Measurements from ENCODE around the gene TSKU.

The TSKU gene

GRCh38 chr11:76770642-76771445, 12.3 kb upstream of the TSKU start:
- no peak for DNase-seq (ENCODE audit: low read depth in 2 of 2)

DNA sequence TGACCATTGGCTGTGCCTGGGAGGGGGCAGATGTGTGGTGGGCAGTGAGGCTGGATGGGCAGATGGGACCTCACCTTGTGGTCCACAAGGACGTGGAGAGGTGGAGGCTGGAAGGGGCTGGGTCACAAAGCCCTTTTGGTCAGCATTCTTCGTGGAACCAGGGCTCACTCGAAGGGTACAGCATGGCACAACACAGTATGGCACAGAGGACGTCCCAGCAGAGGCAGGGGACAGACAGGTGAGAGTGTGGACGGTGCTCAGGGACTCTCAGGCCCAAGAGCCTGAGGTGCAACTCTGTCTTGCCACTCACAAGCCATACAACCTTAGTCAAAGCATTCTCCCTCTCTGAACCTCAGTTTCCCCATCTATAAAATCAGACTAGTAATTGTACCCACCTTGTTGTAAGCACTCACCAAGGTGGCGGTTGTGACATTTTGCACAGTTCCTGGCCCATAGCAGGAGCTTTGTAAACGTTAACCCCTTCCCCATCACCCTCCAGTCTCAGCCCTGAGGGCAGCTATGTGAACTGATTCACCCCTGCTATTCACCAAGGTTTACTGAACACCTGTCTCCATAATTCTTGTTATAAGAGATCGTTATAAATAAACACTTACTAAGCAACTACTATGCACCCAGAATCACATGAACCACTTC, 11.6 kb upstream of the TSKU start:
- no peak for DNase-seq (ENCODE audit: low read depth in 2 of 2)

GRCh38 chr11:76772100-76772782, 10.9 kb upstream of the TSKU start:
- no peak for DNase-seq (ENCODE audit: low read depth in 2 of 2)

- no peak for DNase-seq (ENCODE audit: low read depth in 2 of 2)
These were observed 10.4 kb upstream of the TSKU start for GRCh38 chr11:76772783-76773106.

DNA sequence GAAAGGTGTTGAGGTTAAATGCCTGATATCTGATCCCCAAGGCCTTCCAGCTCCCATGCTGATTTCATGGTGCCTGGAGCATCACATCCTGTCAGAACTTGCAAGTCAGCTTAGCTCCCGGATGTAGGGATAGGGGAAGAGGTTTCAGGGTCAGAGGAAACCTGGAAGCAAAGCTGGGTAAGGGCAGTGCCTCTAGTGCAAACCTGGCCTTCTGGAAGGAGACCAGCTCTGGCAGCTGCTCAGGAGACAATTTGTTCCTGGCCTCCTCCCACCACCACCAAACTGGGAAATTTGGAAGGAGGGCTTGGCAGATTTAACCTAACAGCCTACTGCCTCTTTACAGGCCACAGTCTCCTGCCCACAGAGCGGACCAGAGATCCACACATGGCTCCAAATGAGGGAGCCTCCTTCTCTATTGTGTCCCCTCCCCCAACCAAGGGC, 9.2 kb upstream of the TSKU start:
- no peak for DNase-seq (ENCODE audit: low read depth in 2 of 2)

GRCh38 chr11:76776472-76776871, 6.7 kb upstream of the TSKU start:
- no peak for DNase-seq (ENCODE audit: low read depth in 2 of 2)

DNA sequence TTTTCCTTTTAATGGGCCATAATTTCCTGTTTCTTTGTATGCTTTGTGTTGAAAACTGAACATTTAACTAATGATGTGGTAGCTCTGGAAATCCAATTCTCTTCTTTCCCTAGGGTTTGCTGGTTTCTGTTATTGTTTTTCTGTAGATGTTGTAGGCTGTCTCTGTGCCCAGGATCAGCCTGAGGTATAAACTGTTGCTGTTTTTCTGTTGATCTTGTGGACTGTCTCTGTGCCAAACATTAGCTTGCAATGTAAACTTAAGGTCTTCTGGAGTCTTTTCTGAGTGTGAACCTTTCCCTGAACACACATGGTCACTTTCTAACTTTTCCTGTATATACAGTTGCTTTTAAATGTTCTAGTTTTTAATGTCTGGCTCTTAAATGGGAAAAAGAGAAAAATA, 5.9 kb upstream of the TSKU start:
- no peak for DNase-seq (ENCODE audit: low read depth in 2 of 2)

DNA sequence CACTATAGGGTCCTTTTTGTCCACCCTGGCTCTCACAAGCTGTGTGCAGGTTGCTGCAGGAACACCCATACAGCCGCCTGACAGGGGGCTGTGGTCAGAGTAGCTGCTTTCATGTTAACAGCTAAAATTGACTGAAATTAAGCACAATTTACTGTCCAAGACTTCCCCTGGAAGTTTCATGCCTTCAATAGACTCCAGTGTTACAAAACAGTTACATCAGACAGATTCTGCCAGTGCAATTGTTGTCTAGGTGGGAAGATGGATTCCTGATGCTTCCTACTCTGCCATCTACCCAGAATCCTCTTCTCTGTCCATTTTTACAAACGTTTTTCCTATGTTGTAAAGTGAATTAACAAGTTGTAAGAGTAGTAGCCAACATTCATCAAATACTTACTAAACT, 5.3 kb upstream of the TSKU start:
- DNase-seq (ENCODE audit: low read depth in 2 of 2): no peak

DNA sequence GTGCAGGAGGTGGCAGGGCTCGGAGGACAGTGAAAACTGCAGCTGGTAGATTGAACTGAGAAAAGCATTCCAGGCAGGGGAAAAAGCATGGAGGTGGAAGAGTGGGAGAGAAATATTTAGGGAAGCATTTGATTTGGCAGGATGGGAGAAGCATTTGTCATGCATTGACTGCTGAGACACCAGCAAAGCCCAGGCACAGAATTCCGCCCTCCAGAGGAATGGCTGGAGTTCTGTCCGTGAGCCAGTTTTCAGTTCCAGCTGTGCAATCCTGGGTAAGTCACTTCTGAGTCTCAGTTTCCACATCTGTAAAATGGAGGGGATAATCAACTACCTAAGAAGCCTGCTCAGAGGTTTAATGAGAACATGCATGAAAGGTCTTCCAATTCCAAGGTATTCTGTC, 4.3 kb upstream of the TSKU start:
- no peak for DNase-seq (ENCODE audit: low read depth in 2 of 2)

DNA sequence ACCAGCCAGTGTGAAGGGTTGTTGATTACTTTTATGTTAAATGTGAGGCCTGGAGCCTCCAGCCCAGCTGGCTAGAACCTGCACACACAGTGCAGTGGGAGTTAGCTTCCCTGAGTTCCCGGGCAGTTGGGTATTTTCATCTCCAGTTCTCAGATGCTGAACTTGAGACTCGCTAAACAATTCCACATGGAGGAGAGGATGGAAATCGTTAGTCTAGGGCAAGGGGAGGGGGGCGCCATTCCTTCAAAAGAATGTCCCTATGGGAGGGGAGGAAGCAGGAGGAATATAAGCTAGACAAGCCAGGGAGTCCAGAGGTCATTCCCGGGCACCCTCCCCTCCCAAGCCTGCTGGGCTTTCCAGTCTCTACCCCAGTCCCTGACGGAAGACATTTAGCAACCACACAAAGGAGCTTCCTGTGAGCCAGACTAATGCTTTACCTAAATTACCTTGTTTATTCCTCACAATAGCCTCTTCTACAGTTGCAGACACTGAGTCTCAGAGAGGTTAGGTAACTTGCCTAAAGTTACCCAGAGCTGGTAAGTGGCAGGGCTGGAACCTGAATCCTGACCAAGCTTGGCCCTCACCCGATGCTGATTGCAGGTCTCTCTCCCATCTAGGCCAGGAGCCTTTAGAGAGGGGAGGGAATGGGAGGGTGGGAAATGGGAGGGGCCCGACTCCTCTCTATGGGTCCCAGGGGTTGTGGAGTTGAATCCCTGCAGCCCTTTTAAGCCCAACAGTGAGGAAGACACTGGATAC, 1.9 kb upstream of the TSKU start:
- no peak for DNase-seq (ENCODE audit: low read depth in 2 of 2)

DNA sequence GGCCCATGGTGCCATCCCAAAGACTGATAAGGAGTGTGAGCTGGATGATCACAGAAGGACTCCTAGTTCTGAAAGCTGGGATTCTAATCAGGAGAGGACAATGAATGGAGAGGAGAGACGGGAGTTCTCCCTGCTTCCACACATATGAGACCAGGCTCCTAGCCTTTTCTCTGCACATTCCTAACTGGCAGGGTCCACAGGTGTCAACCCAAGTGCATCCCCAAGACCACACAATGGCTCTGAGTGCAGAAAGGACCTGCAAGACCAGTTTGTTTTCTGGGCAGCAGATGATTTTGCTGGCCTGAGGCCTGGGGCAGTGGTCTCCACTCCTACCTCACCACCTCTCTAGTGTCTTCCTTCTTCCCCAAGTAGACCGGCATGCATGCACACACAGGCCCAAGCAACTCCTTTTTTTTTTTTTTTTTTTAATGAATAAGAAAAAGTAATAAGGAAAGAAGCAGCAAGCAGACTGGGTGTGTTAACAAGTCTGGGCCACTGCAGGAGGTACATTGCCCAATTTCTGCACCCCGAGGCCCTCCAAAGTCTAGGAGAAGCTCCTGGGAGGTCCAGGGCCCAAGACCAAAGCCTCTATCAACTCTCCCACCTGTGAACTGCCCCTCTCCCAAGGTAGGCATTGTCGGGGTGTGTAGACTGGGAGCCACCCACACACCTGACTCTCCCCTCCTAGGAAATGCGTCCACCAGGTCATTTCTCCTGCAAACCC, 1.2 kb upstream of the TSKU start:
- DNase-seq (ENCODE audit: low read depth in 2 of 2): no peak

GRCh38 chr11:76782531-76783293, 444 bp upstream of the TSKU start:
- DNase-seq (ENCODE audit: low read depth in 2 of 2): peak; percentile 57 to 65

DNA sequence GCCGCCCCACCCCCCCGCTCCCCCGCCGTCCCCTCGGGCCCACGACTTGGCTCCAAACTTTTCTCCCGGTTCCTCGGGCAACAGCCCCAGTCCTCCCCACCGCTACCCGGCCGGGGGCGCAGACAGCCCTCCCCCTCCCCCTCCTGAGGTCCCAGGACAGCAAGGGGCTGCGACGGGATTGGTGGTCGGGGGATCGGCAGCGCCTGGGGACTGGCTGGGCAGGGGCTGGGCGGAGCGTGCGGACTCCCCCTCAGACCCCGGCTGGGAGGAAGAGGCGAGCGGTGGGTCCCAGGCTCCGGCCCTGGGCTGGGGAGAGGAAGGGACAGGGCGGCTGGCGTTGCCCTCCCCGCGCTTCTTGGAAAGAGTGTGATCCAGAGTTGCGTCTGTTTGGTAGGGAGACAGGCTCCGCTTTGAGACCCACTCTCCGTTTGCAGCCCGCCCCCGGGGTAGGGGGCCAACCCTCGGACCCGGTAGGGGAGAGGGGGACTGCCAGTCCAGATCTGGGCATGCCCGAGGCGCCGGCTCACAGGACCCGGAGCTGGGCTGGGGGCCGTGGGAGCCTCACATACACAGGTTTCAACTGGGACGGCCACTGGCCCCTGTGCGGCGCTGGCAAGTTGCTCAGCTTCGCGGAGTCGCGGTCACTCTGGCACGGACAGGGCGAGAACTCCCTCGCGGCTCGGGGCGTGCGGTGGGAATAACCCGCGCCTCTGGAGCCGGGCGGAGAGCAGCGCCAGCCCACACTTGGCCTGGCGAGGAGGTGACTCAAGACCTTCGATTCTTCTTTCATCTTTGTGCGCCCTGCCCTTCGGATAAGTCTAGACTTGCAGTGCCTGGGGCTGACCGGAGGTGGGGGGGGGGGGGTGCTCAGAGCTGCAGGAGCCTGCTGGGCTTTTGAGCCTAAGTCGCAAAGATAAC, 999 bp downstream of the TSKU start:
- DNase-seq (ENCODE audit: low read depth in 2 of 2): no peak

DNA sequence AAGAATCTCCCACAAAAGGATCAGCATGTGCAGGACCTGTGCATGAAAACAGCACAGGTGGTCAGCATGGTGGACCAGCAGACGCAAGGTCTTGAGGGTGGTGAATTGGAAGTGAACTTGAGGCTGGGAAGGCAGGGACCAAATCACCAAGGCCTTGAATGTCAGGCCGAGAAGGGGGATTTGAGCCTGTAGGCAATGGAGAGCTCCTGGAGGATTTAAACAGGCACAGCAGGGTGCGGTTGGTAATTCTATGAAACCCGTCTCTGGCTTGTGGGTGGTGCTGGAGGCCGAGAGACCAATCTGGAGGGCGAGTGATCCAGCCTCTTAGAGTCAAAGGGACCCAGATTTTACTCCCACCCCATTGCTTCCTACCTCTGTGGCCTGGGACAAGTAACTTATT, 2.4 kb downstream of the TSKU start:
- no peak for DNase-seq (ENCODE audit: low read depth in 2 of 2)

- no peak for DNase-seq (ENCODE audit: low read depth in 2 of 2)
These were observed 2.9 kb downstream of the TSKU start for GRCh38 chr11:76786016-76786415.

- no peak for DNase-seq (ENCODE audit: low read depth in 2 of 2)
These were observed 3.4 kb downstream of the TSKU start for GRCh38 chr11:76786441-76787014.

- DNase-seq (ENCODE audit: low read depth in 2 of 2): no peak
These were observed 4.1 kb downstream of the TSKU start for GRCh38 chr11:76787271-76787670.

DNA sequence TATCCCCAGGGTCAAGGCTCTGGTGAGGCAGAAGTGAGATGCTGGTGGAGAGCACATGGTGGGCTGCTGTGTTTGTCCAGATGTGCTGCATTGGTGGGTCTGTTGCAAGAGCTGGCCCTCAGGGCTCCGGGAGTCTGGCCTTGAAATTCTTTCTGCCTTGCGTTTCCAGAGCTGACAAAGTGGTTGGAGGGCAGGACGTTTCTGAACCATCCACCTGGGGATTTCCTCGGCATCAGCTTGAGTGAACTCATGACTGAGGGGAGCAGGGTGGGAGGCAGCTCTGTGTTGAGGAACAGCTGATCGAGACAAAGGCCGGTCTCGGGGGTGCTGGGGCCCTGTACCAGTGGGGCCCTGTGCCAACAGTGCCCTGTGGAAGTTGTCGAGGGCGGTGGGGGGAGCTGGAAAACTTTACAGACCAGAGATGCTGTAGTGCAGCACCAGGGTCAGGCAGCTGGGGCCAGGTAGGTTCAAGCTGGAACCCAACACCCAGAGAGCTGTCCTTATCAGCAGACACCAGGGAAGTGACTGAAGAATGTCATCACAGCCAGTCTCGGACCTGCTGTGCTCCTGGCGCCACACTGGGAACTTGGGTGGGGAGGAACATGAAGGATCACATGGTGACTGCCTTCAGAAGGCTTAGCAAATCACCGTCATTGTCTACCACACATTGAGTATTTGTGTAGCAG, 4.9 kb downstream of the TSKU start:
- no peak for DNase-seq (ENCODE audit: low read depth in 2 of 2)

All from stimulated activated CD4-positive, alpha-beta T cell treated with anti-CD3 and anti-CD28 coated beads, Interleukin-4, amount 100 ng/mL, for 48 hours (primary cell).